Epithelial cell of proximal tubule (primary cell): ENCODE data around the gene ACTR5. TPM values are rescaled to one million over a fixed set of nuclear protein-coding genes. Genes with fewer than 3 reads are reported as not detected.

Experiments
- DNase-seq: peaks from one replicate; pipeline ENCODE4 v3.0.0-alpha.2; 2011; ENCODE audit warnings: low read depth
- H3K4me3 ChIP-seq: 2 replicates; pipeline ENCODE4 v1.5.1; 2011; ENCODE audit warnings: low read depth, mild to moderate bottlenecking, low read length
- CTCF ChIP-seq: conservative IDR thresholded peaks from 2 replicates; pipeline ENCODE4 v1.5.1; 2012; ENCODE audit warnings: low read depth, mild to moderate bottlenecking, low read length
- total RNA-seq: library from RNA; depleted of rRNA; stranded (reverse); fragments of >200 nt; gene quantifications from 2 replicates; pipeline ENCODE4 v1.2.3, GENCODE V29; 2015

The ACTR5 gene
- total RNA-seq, 1 donor from 2014 or later, result 10.0 TPM

GRCh38 chr20:38764567-38765318 lies 16.5 kb downstream of the ACTR5 start:
- peak; percentile 74 for DNase-seq
- TF ChIP-seq CTCF, result no peak
- H3K4me3 ChIP-seq, result no peak overlapping the region

DNA sequence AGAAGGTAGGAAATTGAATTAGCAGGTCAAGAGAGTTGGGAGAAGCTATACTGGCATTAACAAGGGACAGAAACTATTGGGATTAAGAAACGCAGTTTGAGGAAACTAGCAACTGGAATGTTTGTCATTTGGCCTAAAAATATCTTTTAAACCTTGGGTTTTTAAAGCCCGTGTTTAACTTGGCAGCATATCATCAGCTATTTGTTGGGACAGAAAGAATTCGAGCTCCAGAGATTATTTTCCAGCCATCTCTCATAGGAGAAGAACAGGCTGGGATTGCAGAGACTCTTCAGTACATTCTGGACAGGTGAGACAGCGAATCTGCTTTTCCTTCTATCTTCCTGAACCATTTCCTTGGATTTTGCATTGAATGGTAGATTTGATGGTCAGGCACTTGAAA lies 17.8 kb downstream of the ACTR5 start:
- no peak for DNase-seq
- no peak for TF ChIP-seq CTCF
- no peak overlapping the region for H3K4me3 ChIP-seq

DNA sequence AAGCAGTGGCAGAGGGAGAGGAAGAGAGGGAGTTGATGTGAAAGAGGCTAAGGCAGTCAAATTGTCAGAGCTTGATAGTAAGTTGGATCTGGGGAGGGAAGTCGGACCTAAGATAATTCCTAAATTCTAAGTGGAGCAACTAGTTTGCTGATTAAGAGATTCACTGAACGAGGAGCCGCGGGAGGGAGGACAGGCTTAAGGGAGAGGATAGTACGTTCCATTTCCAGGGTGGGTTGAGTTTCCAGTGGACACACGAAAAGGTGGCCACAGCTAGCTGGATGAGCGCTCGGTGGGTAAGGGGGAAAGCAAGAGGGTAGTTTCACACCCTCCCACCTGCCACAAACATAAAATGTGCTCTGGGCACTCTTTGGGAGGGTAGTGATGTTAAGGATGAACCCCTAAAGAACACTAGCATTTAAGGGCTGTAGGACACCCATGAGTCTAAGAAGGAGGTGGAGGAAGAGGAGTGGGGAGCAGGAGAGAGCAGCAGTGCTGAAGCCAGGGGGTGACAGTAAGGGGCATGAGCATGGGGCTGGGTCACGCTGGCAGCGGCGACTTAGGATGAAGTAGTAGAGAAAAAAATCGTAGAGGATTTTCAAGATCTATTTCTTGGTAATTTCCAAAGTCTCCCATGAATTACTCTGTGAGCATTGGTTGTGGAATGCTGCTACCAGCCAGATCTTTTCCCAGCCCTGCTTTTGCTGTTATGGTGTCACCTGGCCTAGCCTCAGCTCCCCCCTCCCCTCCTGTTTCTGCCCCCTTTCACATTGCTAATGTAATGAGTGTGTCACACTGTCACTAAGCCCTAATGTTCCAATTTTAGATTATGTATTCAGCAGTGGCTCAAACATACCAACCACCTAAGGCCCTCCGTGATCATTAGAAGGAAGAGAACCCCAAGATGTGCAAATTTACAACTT lies 21.4 kb downstream of the ACTR5 start:
- H3K4me3 ChIP-seq, result no peak overlapping the region
- no peak for DNase-seq
- TF ChIP-seq CTCF, result no peak

DNA sequence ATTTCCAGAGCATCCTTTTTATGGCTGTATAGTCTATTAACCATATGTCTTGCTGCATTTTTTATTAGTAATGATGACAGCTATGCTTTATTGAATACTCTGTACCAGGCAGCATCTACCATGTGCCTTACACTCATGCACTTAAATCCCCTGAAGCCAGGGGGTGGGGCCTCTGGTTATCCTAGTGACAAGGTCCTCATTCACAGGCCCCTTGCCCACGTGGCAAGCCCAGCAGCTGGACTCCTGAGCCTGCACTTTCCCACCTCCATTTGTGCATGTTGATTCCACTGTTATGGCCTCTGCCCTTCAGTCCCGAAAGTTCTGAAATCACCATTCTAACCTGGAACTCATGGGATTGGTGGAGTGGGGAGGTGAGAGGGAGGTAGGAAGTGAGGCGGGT lies 22.3 kb downstream of the ACTR5 start:
- no peak for DNase-seq
- no peak overlapping the region for H3K4me3 ChIP-seq
- TF ChIP-seq CTCF, result no peak

- no peak overlapping the region for H3K4me3 ChIP-seq
- DNase-seq, result no peak
- TF ChIP-seq CTCF, result no peak
Observed at GRCh38 chr20:38770970-38771369, 22.7 kb downstream of the ACTR5 start.

GRCh38 chr20:38771621-38772020 lies 23.4 kb downstream of the ACTR5 start:
- no peak for TF ChIP-seq CTCF
- H3K4me3 ChIP-seq, result no peak overlapping the region
- no peak for DNase-seq
